CD4-positive, alpha-beta T cell treated with Interferon alpha-2 for 1 hour (primary cell): ENCODE measurements around the gene GCLC.

ENCODE experiments used
- DNase-seq, 2 donors: peaks; one replicate each; pipeline ENCODE4 v3.0.0-alpha.2; 2020 to 2022

The GCLC gene

DNA sequence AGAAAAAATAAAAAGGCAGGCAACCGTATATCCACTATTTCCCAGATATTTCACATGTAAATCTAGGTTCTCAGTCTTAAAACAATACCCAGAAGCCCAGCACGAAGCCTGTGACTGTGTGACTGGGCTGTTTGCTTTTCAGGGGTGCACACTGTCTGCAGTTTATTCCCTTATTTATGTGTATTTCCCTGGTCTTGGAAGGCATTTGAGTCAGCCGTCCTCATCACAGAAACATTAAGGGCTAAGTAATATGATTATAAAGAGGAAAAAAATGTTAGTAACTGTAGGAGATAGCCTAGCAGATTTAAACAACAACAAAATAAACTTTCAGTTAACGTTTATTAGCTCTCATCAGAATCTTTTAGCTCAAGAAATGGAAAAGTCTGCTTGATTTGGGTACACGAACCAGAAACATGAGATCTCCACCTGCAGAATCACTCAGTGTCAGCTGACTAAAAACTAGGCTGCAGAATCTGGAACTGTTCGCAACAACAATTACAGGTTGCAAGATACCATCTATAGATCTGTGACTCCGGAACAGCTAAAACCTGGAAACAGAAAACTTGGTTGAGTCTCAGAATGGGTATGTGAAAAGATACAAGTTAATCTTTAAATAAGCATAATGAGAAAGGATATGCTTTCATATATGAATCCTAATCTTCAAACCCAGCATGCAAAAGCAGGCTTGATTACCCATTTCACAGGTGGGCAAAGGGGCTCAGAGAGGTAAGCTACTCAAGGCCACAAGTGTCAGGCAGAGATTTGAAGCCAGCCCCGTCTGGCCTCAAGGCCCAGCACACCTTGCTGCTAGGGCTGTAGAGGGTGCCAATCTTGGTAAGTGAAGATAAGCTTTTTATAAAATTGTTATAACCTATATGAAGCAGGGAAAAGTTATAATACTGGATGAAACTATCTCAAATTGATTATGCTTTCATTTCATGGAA, 21.1 kb downstream of the GCLC start:
- no peak for DNase-seq

DNA sequence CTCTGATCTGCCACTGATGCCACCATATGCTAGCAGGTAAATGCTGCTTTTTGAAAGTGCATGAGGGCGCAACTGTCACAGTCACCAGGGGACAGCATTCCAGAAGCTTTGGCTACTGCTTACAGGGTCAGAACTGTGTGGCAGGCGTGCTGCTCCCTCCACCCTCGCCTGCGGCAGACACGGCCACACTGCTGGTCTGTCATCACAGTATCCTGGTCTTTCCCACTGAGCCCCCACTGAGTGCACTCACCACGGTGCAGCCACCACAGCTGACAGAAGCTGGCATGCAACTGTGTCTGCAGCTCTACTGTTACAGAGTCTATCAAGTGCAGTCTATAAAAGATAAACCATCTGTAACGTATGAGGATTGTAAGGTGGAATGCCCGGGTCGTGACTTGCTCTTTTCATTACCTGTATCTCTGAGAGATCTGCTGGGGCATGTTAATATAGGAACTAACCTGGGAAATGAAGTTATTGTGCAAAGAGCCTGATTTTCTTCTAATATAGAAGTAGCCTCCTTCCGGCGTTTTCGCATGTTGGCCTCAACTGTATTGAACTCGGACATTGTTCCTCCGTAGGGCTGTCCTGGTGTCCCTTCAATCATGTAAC, 24.5 kb downstream of the GCLC start:
- no peak for DNase-seq

DNA sequence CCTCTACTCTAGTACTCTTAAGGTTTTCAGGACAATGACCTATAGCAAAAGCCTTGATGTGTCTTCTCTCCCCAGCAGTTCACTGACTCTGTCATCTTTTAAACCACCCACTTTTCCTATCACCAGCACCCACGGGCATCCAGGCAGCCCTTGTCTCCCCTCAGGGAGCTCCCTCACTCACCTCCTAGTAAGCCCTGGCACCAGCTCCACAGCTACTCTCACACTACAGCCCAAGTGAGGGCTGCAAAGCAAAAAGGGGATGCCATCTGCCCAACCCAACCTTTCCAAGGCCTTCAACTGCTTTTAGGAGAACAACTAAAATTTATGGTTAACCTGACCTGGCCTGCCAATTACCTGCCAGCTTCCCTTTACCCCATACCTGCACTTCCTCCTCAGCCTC, 26.0 kb downstream of the GCLC start:
- DNase-seq: no peak

DNA sequence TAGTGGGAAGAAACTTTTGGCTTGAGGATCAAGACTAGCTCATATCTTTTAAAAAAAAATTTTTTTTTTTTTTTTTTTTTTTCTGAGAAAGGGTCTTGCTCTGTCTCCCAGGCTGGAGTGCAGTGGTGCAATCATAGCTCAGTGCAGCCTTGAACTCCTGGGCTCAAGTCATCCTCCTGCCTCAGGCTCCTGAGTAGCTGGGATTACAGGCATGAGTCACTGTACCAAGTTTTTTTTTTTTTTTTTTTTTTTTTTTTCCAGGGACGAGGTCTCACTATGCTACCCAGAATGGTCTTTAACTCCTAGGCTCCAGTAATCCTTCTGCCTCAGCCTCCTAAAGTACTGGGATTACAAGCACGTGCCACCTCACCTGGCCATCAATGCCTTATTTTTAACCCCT, 27.9 kb downstream of the GCLC start:
- DNase-seq: no peak

DNA sequence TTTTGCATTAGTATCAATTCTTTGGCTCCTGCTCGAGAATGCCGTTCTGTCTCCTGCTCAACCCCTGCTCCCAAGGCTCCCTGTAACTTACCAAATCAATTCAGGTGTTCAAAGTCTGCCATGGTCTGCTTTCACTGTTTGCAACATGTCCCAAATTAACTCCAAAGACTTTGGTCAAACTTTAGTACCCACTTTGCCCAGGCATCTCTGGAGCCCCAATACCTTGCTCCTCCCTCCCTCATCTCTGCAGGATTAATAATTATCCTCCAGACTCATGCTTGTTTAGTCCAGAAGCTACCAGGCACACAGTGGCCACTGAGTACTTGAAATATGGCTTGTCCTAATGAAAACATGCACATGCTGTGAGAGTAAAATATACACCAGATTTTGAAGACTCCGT, 30.2 kb downstream of the GCLC start:
- DNase-seq: no peak

- no peak for DNase-seq
Observed at GRCh38 chr6:53513519-53513966, 31.4 kb downstream of the GCLC start.

DNA sequence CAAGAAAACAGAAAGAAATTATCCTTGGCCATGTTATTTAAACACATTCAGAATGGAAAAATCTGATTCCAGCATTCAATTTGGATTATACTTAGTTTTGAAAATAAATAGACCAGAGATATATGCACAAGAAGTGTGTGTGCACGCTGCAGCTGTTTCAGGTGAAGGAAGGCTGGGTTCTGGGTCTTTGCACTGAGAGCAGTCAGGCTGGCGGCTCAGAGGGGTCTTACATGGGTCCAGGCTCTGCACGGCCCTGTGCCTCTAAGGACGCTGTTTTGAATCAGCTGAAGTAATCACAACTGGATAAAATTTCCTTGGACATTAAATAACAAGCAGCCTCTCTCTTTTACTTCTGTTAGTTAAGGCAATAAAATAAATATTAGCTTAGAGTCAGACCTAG, 31.8 kb downstream of the GCLC start:
- DNase-seq: no peak

- DNase-seq: no peak
Observed at GRCh38 chr6:53512626-53513025, 32.3 kb downstream of the GCLC start.

GRCh38 chr6:53510746-53511145, 34.2 kb downstream of the GCLC start:
- DNase-seq: no peak

DNA sequence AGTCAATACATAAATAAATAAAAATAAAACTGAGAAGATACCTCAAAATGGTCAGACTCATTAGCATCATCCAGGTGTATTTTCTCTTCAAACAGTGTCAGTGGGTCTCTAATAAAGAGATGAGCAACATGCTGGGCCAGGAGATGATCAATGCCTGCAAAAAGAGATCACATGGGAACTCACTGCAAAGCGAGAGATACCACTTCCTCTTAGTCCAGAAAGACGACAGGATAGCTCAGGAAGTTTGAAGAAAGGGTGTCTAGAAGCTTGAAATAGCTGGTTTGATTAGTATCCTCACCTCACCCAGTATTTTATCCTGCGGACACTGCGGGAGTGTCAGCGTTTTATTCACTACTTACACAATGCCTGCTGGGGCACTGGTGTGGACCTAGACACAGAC, 38.0 kb downstream of the GCLC start:
- DNase-seq: no peak

DNA sequence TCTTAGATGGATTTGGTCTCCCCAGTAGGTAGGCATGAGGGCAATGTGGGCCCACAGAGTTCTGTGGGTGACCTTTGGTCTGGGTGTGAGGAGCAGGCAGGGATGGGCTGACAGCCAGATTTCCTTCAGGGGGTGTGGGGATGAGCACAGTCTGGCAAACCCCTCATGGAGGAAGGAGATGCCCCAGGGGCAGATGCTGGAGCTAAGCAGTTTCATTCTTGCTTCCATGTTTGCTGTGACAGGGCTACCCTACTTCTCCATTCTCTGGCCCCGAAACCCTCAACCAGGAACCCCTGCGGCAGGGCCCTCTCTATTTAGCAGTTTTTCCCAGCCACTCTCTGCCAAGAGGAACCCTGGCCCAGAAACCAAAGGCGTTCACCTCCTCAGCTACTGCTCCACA, 40.4 kb downstream of the GCLC start:
- no peak for DNase-seq

DNA sequence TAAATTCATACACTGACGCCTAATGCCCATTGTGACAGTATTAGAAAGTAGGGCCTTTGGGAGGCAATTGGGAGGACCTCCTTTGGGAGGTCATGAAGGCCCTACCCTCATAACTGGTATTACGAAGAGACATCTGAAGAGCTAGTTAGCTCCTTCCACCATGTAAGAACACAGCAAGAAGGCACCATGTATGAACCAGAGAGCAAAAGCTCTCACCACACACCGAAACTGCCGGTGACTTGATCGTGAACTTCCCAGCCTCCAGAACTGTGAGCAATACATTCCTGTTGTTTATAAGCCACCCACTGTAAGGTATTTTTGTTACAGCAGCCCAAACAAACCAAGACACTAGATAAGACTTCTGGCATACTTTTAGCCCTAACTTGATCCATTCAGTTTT, 41.8 kb downstream of the GCLC start:
- DNase-seq: no peak

DNA sequence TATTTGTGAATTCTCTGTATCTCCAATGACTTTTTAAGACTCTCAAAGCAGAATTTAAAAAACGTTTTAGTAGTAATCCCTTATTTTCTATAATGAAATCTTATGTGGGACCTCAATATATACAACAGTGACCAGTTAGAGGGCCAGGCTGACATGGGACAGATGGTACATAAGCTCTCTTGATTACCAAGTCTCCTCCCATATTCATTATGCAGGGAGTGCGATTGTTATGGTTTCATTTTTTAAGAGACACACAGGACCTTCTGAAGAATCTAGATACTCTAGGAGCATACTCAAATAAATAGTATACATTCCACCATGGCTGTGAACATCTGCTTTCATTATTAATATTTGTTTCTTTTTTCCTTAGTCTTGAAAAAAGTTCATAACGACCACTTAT, 43.5 kb downstream of the GCLC start:
- no peak for DNase-seq

- no peak for DNase-seq
Observed at GRCh38 chr6:53500095-53500494, 44.8 kb downstream of the GCLC start.

DNA sequence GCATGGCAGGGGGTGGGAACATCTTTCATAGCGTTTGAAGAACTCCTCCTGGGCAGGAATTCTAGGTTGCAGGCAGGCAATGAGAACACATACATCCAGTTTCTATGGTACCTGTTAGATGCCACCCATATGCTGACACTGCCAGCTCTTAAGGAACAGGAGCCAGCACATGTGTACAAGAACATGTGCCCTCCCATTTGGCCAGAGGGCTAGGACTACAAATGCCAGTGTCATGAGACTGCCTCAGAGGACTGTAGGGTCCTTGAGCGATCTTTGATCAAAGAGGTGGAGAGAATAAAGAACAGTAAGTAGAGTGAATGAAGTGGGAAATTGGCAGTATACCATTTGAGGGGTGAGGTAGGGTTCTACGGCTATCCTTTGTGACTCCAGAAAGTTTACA, 45.8 kb downstream of the GCLC start:
- no peak for DNase-seq

DNA sequence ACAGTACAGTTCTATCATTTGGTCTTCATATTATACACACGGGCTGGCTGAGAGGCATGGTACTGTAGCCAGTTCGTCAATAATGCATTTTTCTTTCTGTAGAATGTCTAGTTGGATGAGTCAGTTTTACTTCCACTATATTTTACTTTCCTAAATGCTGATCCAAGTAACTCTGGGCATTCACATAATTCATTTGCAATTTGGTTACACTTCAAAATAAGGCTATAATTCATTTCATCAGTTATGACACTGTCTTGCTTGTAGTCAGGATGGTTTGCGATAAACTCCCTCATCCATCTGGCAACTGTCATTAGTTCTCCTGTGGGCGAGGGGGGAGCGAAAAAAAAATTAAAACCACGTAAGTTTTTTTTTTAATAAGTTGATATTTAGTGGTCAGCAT, 46.3 kb downstream of the GCLC start:
- no peak for DNase-seq

DNA sequence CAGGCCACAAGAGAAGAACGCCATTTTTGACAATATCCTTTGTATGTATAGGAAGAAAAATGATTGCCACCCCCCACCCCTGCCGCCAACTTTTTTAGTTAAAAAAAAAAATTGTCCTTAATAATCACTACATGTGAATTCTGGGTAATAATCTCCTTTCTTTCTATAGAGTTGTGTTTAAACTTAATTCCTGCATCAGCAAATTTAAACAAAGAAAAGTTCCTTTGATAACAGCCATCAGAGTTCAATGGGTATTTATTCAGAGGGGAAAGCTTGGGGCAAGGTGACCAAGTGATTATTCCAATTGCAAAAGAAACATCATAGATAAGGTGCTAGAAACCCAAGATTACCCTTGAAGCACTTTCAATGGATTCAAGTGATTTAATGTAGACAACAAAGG, 47.0 kb downstream of the GCLC start:
- no peak for DNase-seq

DNA sequence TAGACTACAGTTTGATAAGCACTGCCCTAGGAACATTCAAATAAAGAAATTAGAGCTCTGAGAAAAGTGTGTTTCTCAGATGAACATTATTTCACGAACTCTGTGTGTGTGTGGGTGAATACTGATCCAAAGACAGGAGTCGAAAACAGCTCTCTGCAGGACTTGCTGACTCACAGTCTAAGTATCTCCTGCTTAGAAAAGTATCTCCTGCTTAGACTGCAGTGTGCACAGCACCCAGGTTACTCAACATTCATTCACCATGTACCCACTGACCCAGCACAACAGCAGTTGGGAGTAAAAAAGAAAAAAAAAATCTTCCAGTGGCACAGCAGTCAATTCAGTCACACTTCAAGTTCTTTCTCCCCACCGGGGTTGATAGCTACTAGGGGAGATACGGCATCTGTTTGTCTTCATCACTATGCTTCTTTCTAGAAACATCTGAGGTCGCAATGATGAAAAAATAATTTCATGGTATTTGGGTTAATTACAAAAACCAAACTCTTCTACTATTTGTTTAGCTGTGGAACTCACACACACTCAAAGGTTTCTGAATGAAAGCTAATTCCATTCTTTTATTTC, 48.0 kb downstream of the GCLC start:
- no peak for DNase-seq

DNA sequence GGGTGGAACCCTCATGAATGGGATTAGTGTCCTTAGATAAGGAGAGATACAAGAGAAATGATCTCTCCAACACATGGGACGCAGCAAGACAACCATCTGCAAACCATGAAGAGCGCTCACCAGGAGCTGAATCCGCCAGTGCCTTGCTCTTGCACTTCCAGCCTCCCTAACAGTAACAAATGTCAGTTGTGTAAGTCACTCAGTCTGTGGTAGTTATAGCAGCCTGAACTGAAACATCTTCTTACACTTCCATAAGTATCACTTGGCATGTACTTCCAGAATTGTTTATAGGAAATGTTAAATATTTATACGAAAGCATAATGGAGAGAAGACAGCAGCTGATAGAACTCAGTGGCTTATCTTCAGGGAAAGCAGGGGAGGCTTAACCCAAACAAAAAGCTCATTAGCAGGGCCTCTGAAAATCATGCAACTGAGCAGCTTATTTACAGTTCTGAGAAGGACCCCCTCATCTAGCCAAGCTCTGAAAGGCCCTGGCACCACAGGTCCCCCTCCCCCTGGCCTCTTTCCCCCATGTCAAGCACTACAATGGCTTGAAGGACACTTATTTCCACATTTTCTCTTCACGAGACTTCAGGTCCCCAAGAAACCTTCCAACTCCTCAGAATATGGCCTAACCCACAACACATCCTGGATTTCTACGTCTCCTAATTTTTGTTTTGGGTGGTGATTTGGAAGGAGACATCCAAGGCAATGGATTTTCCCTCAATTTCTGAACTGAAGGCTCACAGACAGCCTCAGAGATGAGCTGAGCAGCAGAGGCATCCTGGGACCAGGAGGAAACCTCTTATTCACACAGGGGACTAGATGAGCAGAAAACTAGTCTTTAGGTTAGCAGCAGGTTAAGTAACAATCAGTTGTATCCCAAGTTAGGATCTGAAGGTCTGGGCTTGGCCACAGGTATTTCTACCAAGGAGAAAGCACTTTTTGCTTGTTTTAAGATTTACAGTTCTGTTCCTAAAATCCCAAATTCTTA, 49.1 kb downstream of the GCLC start:
- no peak for DNase-seq

GRCh38 chr6:53494076-53494475, 50.8 kb downstream of the GCLC start:
- no peak for DNase-seq

DNA sequence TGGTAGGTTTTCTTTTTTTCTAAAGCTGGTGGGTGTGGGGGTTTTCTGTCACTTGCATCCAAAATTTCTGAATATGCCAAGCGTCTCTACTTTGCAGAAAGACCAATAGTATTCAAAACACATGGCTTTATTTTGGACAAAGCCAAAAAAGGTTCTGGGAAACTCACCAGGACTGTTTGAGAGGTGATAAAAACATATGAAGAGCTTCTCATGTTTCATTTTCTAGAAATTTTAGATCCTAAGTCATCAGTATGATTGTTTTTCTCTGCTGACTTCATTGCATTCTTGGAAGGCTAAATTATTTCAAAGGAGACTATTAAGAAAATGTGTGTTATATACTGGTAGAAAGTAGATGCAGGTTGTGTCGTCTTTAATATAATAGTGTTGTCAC, 51.3 kb downstream of the GCLC start:
- no peak for DNase-seq

DNA sequence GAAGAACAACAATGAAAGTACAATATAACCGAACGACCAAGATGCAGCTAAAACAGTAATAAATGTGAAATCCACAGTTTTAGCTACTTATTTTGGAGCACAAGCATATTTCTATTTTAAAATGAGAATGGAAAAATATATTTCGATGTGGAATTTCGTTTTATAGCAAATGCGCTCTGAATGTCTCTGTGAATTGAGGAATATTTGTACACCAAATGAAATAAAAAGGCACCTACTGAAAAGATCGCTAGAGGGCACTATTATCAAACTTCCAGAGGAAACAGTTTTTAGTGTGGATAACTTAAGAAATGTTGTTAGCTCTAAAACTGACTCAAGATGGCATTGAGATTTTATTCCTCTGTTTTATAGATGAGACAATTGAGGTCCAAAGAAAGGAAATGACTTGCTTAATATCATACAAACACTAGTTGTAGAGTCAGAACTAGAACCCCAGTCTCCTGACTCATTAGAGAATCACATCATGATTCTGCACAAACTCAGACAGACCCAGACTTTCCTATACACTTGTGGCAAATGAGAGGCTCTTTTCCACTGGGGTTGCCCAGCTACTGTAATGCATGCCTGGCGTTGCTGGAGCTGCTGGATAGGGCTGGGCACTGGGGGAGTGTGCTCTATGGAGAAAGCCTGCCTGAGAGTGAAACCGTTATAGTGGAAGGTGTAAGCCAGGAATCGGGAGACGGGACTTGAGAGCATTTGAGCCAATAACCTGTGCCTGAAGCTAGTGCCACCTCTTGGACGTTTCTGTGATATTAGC, 51.9 kb downstream of the GCLC start:
- peak in 1 of 2 donors; percentile 69 for DNase-seq
